PFSK-1 (cell line): ENCODE results near the gene H1-8.

Experiments used
- FOXP2 ChIP-seq: optimal IDR thresholded peaks from 2 replicates; pipeline ENCODE3; 2011; ENCODE audit warnings: borderline replicate concordance, control low read depth, inconsistent platforms; ENCODE audit not compliant: insufficient read depth; ENCODE audit errors: extremely low read length, extremely low read depth
- POLR2AphosphoS5 ChIP-seq: IDR thresholded peaks from 2 replicates; pipeline ENCODE4 v1.6.1; 2012; ENCODE audit warnings: low read depth, mild to moderate bottlenecking, control low read depth, low read length, moderate library complexity
- SIN3A ChIP-seq: IDR thresholded peaks from 2 replicates; pipeline ENCODE4 v1.6.1; 2012; ENCODE audit warnings: mild to moderate bottlenecking, low read length, moderate library complexity, borderline replicate concordance; ENCODE audit not compliant: insufficient read depth
- TF ChIP-seq, protein P1 (sequence below), 2 experiments: IDR thresholded peaks; 2 replicates each; pipeline versions ENCODE4 v1.6.1 to v1.8.0; 2011 to 2012; ENCODE audit warnings: low read depth in 2 of 2, low read length in 2 of 2, control low read depth in 1 of 2, inconsistent platforms in 1 of 2, mild to moderate bottlenecking in 1 of 2, moderate library complexity in 1 of 2; ENCODE audit not compliant: insufficient read depth in 1 of 2

DNA sequence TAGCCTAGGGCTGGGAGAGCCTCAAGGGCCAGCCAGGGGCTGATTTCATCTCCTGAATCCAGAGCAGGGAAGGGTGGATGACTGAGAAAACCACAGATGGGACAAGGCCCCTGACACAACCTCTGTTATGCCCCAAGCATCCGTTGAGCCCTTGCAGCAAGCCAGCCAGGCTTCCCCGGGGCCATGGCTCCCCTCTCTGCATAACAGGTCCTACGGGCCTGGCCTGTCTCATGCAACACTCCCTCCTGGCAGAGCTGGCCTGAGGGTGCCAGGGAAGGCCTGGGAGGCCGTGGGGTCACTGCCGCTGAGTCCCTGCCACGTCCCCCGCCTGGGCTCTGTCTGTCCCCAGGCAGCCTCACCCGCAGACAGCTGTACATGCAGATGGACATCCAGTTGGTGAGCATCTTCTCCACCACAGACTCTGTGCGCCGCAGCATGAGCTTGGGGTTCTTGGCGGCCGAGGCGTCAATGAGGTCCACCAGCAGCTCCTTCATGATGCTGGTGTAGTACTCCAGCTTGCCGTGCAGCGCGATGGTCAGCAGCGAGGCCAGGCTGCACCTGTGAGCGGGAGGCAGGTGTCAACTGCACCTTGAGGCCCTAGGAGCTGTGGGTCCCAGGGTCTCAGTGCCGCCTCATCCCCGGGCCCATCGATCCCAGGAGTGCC lies 22.1 kb downstream of the H1-8 start:
- no peak for TF ChIP-seq SIN3A
- TF ChIP-seq, protein P1, sequence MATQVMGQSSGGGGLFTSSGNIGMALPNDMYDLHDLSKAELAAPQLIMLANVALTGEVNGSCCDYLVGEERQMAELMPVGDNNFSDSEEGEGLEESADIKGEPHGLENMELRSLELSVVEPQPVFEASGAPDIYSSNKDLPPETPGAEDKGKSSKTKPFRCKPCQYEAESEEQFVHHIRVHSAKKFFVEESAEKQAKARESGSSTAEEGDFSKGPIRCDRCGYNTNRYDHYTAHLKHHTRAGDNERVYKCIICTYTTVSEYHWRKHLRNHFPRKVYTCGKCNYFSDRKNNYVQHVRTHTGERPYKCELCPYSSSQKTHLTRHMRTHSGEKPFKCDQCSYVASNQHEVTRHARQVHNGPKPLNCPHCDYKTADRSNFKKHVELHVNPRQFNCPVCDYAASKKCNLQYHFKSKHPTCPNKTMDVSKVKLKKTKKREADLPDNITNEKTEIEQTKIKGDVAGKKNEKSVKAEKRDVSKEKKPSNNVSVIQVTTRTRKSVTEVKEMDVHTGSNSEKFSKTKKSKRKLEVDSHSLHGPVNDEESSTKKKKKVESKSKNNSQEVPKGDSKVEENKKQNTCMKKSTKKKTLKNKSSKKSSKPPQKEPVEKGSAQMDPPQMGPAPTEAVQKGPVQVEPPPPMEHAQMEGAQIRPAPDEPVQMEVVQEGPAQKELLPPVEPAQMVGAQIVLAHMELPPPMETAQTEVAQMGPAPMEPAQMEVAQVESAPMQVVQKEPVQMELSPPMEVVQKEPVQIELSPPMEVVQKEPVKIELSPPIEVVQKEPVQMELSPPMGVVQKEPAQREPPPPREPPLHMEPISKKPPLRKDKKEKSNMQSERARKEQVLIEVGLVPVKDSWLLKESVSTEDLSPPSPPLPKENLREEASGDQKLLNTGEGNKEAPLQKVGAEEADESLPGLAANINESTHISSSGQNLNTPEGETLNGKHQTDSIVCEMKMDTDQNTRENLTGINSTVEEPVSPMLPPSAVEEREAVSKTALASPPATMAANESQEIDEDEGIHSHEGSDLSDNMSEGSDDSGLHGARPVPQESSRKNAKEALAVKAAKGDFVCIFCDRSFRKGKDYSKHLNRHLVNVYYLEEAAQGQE (IDR thresholded peaks at IDR 0.05; ENCODE audit: insufficient read depth in 1 of 2, low read depth in 2 of 2, low read length in 2 of 2): no peak
- TF ChIP-seq POLR2AphosphoS5: no peak
- TF ChIP-seq FOXP2: no peak
